Hippocampal formation (tissue), 2 donors: ENCODE measurements around the gene SNRPB.

ENCODE experiments used
- DNase-seq, 2 donors: peaks; one replicate each; lab custom pipeline; 2025; lab: John Stamatoyannopoulos, UW

Gene SNRPB

DNA sequence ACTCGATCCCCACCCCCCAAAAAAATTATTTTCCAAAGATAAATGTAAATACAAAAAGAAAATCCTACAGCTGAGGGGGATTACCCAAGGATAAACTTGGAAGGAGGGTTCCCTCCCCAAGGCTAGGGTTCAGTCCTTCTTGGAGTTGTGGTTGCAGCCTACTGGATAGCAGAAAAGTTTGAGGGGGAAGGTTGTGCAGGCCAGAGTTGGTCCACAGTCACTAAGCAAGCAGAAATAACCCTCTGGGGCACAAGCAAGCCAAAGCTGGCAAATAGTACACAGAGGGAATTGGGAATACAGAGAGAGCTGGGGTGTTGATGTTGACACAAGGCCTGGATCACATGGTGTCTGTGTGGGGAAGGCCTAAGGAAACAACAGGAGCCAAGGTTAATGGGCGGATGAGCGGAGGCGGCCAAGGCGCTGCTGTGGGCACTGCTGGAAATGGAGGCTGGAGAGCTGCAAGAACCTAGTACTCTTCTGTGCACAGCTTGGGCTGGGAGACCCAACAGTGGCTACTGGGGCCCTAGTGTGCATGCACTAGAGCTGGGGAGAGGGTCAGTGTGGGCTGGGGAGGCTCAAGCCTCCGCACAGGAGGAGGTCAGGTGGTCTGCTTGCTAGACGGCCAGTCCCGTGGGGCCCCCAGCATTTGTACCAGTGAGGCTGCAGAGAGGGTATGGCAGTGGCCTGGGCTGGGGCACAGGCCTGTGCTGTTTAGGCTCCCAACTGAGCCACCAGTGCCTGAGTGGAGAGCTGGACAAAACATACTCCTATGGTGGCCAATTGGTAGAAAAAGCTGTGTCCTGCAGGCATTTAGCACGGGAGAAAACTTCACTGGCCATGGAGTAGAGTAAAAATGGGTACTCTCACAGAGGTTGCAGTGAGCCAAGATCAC, 5.5 kb upstream of the SNRPB start:
- DNase-seq: no peak

DNA sequence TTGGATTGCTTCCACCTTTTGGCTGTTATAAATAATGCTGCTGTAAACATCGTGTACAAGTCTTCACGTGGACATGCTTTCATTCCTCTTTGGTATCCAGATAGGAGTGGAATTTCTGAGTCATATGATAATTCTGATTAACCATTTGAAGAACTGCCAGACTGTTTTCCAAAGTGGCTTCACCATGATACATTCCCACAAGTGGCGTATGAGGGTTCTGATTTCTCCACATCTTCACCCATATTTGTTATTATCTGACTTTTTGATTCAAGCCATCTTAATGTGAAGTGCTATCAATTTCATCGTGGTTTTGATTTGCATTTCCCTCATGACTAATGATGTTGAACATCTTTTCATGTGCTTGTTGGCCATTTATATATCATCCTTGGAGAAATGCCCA, 2.9 kb upstream of the SNRPB start:
- DNase-seq: no peak

DNA sequence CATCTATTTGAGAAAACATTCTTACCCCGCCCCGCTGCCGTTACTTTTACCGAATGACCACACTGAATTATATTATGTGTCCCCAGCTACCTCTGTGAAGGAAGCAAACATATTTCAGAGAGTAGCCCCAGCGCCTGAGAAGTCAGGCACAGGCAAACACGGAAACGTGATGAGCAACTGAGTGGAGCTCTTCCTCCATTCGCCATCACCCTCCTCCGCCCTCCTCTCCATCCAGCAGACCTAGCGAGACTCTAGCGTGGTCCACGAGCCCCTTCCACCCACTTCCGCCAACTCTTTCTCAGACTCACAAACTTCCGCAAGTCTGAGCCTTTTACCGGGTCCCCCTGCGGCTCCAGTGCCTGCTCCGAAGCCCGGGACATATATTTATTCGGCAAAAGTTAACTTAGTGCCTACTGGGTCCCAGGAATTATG, 582 bp downstream of the SNRPB start:
- peak in 1 of 2 donors; percentile 46 for DNase-seq

DNA sequence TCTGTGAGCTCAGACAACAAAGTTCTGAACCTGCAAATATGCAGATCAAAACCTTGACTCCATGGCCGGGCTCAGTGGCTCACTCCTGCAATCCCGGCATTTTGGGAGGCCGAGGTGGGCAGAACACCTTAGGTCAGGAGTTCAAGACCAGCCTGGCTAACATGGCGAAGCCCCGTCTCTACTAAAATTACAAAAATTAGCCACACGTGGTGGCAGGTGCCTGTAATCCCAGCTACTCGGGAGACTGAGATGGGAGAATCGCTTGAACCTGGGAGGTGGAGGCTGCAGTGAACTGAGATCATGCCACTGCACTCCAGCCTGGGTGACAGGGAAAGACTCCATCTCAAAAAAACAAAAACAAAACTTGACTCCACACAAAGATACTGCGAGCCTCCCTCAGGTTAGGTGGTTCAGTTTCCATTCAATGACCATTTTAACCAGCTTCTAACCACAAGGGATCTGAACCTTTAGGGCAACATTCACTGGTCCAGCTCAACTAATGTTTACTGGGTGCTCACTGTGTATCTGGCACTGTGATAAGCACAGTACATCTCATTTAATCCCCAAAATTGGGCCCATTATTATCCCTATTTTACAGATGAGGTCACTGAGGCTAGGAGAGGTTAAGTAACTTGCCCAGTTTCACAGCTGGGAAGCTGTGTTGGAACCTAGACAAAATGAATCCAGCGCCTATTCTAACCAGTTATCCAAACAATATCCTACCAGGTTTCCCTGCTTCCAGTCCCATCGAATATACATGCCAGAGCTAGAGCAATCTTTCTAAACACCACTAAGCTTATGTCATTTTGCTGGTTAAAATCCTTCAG, 1.8 kb downstream of the SNRPB start:
- no peak for DNase-seq

DNA sequence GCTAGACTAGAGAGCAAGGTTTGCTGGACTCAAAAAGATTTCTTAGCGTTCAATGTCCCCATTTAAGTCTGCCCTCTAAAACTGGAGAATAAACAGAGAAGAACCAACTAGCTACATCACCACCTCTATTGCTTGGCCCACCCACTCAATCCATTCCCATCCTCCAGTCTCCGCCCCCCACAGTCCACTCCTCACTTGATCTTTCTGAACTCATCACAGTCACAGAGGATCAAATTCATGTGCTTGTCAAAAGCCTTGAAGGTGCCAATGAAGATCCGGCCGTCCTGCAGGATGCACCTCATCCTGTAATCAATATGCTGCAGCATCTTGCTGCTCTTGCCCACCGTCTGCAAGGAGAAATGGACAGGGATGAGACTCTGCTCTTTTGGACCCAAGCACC, 3.2 kb downstream of the SNRPB start:
- no peak for DNase-seq

DNA sequence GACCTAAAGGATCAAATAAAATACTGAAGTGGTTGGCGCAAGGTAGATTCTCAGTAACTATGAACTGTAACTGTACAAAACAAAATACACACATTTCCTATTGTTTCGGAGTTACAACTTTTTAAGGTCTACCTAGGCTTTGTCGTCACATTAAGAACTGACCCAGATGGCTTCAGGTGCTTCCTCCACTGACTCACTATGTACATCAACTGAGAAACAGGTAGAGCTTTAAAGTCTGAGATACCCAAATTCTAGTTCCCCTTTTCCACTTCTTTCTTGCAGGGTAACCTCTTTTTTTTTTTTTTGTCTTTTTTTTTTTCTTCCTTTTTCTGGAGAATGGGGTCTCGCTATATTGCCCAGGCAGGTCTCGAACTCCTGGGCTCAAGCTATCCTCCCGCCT, 5.5 kb downstream of the SNRPB start:
- DNase-seq: no peak

DNA sequence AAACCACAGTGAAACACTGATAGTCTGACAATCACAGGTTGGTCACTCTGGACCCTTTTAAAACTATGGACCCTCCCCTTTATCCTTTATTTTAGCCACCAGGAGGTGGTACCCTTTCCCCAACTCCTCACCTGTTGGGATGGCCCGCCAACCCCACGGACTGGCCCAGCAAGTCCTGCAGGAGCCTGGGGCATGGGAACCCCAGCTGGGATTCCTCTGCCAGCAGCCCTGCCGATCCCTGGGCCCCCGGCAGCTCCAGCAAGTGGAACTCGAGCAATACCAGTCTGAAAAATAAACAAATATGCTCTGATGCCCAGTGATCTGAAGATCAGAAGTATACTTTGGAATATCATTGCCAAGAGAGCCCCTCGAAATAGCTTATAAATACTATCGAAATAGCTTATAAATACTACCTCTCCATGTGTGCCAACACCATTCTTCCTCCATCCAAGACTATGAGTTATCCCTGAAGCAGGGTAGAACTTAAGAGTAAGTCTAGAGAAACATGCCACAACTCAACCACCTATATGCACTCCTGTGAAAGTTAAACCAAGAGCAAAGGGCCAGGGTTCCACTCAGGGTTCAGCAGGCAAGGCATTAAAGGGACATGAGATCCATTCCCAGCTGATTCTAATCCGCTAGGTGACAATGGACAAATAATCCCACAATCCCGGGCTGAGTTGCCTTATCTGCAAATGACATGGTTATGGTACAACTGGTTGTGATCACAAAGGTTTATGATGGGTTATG, 6.8 kb downstream of the SNRPB start:
- no peak for DNase-seq

DNA sequence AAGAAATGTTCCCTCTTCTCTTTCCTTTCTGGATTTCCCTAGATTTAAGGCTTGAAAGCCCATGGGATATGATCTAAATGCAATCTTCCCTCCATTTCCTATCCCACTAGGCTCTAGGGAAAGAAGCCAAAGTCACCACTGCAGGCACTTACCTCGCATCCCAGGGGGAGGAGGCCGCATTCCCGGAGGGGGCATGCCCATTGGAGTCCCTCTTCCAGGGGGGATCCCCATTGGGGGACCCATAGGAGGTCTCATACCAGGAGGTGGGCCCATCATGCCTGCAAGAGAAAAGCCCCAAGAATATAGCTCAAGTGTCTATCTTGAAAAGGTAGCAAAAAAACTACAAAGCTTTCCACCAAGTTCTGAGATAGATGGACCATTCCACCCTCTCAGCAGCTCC, 8.1 kb downstream of the SNRPB start:
- no peak for DNase-seq

DNA sequence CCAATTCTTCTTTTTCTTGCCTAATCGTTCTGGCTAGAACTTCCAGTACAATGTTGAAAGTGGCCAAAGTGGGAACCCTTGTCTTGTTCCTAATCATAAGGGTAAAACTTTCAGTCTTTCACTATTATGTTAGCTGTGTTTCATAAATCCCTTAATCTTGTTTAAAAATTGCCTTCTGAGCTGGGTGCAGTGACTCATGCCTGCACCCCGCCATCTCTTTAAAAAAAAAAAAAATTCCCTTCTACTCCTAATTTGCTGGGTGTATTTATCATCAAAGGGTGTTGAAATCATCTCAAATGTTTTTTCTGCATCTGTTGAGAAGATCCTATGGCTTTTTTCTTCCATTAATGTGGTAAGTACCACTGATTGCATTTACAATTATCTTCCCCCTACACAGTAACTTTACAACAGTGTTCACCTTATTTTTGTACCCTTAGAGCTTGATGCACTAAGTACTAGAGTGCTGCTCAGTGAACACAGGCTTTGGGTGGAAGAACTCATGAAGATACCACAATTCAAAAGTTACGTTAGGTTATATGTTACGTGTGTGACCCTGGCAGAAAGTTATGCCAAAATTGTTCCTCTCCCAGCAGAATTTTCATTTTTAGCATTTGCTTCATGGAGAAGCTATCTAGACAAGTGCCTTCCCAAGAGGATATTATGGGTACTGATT, 9.7 kb downstream of the SNRPB start:
- no peak for DNase-seq

DNA sequence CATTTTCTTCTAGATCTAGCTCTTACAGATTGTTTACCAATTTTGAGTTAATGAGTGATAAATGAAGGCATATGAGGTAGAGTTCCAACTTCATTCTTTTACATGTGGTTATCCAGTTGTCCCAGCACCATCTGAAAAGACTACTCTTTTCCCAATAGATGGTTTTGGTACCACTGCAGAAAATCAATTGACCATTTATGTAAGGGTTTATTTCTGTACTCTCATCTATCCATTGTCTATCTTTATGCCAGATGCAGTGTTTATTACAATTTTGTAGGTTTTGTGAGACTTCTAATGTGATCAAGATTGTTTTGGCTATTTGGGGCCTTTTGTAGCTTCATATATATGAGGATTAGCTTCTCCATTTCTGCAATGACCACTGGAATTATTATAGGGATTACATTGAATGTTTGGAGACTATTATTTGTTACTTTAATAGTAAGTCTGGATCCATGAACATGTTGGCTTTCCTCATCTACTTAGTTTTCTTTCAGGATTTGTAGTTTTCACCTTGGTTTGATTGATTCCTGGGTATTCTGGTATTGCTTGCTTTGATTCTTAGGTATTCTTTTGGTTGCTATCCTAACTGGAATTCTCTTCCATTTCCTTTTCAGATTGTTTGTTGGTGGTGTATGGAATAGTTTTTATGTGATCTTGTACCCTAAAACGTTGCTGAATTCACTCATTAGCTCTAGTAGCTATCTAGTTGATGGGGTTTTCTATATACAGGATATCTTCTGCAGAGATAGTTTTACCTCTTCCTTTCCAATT, 10.4 kb downstream of the SNRPB start:
- DNase-seq: no peak

DNA sequence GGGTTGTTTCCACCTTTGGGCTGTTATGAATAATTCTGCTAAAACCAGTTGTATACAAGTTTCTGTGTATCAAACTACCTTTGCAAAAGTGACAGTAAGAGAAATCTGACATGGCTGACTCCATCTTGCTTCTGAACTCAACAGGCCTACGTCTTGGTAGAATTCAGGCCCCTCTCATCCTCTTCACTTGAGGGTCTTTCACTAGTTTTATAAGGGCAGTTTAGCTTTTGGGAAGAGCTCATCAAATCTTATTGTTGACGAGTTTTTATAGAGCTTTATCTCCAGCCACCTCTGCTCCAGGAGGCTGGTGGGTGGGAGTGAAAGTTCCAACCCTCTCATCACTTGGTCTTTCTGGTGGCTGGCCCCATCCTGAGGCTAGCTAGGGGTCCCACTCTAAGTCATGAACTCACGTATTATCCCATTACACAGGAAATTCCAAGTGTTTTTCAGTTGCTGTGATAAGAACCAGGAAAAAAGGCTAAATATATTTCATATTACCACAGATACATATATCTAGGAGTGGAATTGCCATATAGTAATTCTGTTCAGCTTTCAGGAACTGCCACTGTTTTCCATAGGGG, 11.6 kb downstream of the SNRPB start:
- no peak for DNase-seq

DNA sequence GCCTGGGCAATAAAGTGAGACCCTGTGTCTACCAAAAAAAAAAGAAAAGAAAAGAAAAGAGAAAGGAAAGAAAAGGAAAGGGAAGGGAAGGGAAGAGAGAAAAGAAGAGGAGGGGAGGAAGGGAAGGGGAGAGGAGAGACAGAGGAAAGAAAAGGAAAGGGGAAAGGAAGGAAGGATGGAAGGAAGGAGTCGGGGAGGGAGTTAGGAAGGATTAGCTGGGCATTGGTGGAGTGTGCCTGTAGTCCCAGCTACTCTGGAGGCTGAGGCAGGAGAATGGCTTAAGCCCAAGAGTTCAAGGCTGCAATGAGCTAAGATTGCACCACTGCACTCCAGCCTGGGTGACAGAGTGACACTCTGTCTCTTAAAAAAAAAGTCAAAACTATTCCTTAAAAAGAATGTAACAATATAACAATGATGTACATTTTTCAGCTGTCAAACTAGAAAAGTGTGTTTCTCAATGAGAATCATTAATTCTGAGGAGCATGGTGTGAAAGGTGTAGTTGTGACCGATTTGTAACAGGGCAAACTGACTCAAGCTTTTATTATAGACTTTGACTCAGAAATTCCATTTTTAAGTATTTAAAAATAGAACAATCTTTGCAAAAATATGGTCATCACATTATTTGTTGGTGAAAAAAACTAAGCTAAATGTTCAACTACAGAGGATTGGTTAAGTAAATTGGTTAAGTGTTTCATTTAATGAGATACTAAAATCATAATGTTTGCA, 14.7 kb downstream of the SNRPB start:
- no peak for DNase-seq

DNA sequence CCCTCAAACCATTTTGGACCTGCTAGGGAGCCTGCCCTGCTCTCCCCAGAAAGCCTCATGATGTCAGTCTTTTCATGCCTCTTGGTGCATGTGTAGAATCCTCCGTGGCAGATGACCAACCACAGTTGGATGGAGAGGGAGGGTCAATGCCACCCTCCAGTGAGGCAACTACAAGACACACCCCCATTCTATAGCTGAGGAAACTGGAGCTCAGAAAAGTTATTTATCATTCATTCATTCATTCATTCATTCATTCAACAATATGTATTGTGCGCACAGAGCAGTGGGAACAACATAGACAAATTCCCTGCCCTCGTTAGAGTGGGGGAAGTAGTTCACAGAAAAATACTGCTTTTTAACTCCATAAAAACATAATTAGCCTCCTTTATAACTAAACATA, 16.8 kb downstream of the SNRPB start:
- no peak for DNase-seq

DNA sequence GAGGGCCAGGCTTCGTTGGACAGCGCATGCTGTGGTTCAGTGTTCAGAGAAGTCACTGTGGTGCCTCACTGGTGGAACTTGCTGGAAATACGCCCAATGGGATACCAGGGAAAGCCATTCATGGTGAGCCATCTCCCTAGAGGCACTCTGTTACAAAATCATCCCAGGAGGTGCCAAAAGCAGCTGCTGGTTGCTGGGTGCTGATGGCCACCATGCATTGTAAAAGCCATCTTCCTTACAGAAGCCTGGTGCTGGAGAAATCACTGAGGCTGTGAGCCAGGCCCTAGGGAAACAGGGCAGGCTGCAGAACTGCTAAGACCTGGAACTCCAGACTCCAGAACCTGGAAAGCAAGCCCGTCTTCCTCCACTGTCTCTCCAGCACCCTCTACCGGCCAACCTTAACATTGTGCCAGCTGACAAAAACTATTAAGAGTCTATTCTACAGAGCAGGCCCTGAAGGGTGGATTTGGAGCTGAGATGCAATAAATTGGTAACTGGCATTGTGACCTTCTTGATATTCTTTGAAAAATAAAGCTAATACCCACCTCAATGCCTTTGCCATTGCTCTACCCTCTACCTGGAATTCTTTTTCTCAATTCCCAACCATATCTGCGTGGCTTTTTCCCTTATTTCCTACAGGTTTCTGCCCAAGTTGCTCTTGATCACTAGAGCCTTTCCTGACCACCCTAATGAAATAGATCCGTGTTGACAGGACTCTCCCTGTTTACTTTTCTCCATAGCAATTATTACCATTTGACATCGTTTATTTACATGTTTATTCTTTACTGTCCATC, 18.5 kb downstream of the SNRPB start:
- DNase-seq: peak; percentile 45 to 58

DNA sequence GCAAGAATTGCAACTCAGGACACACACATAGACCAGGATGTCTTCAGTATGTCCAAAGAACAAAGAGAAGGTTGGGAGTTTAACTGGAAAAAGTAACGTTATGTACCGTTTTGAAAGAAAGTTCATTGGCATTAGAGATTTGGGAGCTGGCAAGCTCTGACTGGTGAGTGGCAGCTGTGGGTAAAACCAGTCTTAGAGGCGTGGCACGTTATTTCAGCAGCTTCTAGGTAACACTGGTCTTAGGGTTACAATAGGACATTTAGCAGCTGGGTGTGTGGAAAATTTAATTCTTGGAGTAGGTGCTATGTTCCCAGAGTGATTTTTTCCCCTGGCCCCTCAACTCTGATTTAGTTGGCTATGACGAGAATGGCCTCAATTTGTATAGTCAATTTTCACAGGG, 19.2 kb downstream of the SNRPB start:
- no peak for DNase-seq

DNA sequence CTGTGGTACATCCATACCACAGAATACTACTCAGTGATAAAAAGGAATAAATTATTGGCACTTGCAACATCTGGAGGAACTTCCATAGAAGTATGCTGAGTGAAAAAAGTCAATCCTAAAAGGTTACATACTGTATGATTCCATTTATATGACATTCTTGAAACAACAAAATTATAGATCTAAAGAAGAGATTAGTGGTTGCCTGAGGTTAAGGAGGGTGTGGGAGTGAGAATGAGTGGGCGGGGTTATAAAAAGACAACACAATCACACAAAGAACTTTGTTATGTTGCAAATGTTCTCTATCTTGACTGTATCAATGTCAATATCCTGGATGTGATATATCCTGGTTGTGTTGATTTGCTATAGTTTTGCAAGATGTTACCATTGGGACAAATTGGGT, 21.2 kb downstream of the SNRPB start:
- no peak for DNase-seq

DNA sequence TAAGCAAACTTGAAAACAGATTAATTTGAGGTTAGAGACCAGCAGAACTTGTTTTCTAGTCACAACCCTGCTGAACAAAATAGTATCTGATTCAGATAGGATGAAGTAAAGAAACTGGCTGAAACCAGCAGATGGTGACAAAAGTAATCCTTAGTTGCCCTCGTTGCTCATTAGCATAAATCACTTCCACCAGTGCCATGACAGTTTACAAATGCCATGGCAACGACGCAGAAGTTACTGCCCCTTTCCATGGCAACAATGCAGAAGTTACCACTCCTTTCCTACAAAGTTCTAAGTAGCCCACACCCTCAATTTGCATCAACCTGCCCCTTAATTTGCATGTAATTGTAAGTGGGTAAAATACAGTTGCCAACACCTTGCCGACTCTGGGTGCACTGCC, 23.7 kb downstream of the SNRPB start:
- no peak for DNase-seq

DNA sequence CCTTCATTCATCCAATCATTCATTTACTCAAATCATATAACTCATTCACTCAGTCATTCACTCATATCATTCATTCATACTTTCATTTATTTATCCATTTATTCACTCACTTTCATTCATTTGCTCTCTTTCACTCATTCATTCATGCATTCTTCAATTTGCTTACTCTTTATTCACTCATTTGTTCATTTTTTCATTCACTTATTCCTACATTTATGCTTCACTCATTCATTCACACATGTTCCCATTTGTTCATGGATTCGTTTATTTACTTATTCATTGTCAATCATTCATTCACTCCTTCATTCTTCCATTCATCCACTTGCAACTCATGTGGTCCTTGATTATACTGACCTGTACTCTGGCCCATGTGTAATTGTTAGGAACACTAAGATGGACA, 39.4 kb downstream of the SNRPB start:
- DNase-seq: no peak

DNA sequence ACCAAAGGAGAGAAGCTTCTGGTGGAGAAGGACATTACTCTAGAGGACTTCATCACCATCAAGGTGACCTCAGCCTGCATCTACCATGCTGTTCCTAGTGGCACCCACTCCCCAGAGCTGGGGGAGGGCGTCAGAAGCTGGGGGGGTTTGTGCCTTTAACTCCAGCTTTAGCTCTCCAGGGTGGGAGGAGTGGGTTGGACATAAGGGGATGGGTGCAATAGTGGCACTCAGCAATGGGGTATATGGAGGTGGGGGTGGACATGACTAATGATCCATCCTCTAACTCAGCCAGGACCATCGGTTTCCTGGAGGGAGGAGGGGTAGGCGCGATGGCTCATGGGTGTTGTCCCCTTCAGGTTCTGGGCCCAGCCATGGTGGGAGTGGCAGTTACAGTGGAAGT, 40.1 kb downstream of the SNRPB start:
- DNase-seq: no peak
